Retina (tissue), 1 donor: ENCODE results near the gene DYSF.

Experiments
- DNase-seq: peaks from one replicate; pipeline ENCODE4 v3.0.0-alpha.2; 2016

DYSF gene

GRCh38 chr2:71714601-71715240 lies 261.4 kb downstream of the DYSF start:
- no peak for DNase-seq

- no peak for DNase-seq
Measured at GRCh38 chr2:71715241-71715750, 261.9 kb downstream of the DYSF start.

GRCh38 chr2:71715951-71716696 lies 262.8 kb downstream of the DYSF start:
- no peak for DNase-seq

- DNase-seq = no peak
Measured at GRCh38 chr2:71716697-71717624, 263.6 kb downstream of the DYSF start.

GRCh38 chr2:71718686-71719085 lies 265.3 kb downstream of the DYSF start:
- DNase-seq = no peak

- no peak for DNase-seq
Measured at GRCh38 chr2:71719520-71720282, 266.3 kb downstream of the DYSF start.

GRCh38 chr2:71720283-71720560 lies 266.9 kb downstream of the DYSF start:
- no peak for DNase-seq

GRCh38 chr2:71720596-71721361 lies 267.4 kb downstream of the DYSF start:
- DNase-seq = no peak

GRCh38 chr2:71721362-71721665 lies 268.0 kb downstream of the DYSF start:
- DNase-seq = no peak

GRCh38 chr2:71721669-71722068 lies 268.3 kb downstream of the DYSF start:
- DNase-seq = no peak

- no peak for DNase-seq
Measured at GRCh38 chr2:71722286-71722685, 268.9 kb downstream of the DYSF start.

GRCh38 chr2:71724793-71725192 lies 271.4 kb downstream of the DYSF start:
- DNase-seq = no peak

GRCh38 chr2:71725836-71726235 lies 272.5 kb downstream of the DYSF start:
- no peak for DNase-seq

- DNase-seq = no peak
Measured at GRCh38 chr2:71727562-71727961, 274.2 kb downstream of the DYSF start.

GRCh38 chr2:71728036-71728435 lies 274.7 kb downstream of the DYSF start:
- DNase-seq = no peak

- DNase-seq = no peak
Measured at GRCh38 chr2:71730785-71731383, 277.5 kb downstream of the DYSF start.

GRCh38 chr2:71734620-71735019 lies 281.3 kb downstream of the DYSF start:
- DNase-seq = no peak

GRCh38 chr2:71735676-71736075 lies 282.3 kb downstream of the DYSF start:
- DNase-seq = no peak
